HL-60/S4 treated with retinoic acid at 250 ng/mL for 4 days and 3 days (cell line): ENCODE results near the gene OGDHL.

Source experiments
- in situ Hi-C: fragments of 300-500 bp; cut with MboI; formaldehyde crosslinking; loops from 2 replicates; pipeline ENCODE4 v1.7.0; 2022; ENCODE audit warnings: low sequenced_read_pairs

OGDHL gene

GRCh38 chr10:49691588-49691987, 70.5 kb downstream of the OGDHL start:
- in situ Hi-C loops, result no loop called here

GRCh38 chr10:49690698-49691356, 71.3 kb downstream of the OGDHL start:
- in situ Hi-C loops, result no loop called here

- in situ Hi-C loops, result no loop called here
These were observed 72.1 kb downstream of the OGDHL start for GRCh38 chr10:49689882-49690510.

- in situ Hi-C loops, result no loop called here
These were observed 73.2 kb downstream of the OGDHL start for GRCh38 chr10:49688920-49689319.

GRCh38 chr10:49688261-49688846, 73.8 kb downstream of the OGDHL start:
- in situ Hi-C loops, result no loop called here

- in situ Hi-C loops, result no loop called here
These were observed 75.5 kb downstream of the OGDHL start for GRCh38 chr10:49686651-49687050.
